MCF 10A (cell line): ENCODE data around the gene DCTN4. TPM values are rescaled to one million over a fixed set of nuclear protein-coding genes. Genes with fewer than 3 reads are reported as not detected.

ENCODE experiments used
- BruUV-seq: library from RNA; stranded (reverse); fragments of 400-500 nt; replicated peaks from 2 replicates; lab custom pipeline; 2021; lab: Mats Ljungman, UMichigan
- CTCF ChIA-PET: fragments of 300-600 bp; sonication (Branson Sonifier 250); formaldehyde crosslinking; extraction: SDS; loops from one replicate; lab custom pipeline; 2021; ENCODE audit warnings: antibody characterized with exemption, inconsistent platforms; lab: Yijun Ruan, JAX
- POLR2A ChIA-PET: fragments of 300-600, 350-650 bp; sonication (Branson Sonifier 250); formaldehyde crosslinking; extraction: SDS; loops from one replicate; lab custom pipeline; 2020; ENCODE audit warnings: antibody characterized with exemption, inconsistent platforms; lab: Yijun Ruan, JAX
- DNase-seq: peaks from one replicate; pipeline ENCODE4 v3.0.0-alpha.2; 2018; ENCODE audit not compliant: unreplicated experiment
- H3K27ac Mint-ChIP-seq: one replicate; pipeline ENCODE4 v1.8.0; 2022; ENCODE audit warnings: mild to moderate bottlenecking, low read depth, mixed read lengths; ENCODE audit not compliant: unreplicated experiment
- H3K27me3 Mint-ChIP-seq: one replicate; pipeline ENCODE4 v1.8.0; 2022; ENCODE audit warnings: mixed read lengths; ENCODE audit not compliant: insufficient read depth, unreplicated experiment
- H3K36me3 Mint-ChIP-seq: one replicate; pipeline ENCODE4 v1.8.0; 2022; ENCODE audit warnings: mild to moderate bottlenecking, moderate library complexity, mixed read lengths; ENCODE audit not compliant: insufficient read depth, unreplicated experiment
- H3K4me1 Mint-ChIP-seq: one replicate; pipeline ENCODE4 v1.8.0; 2022; ENCODE audit warnings: mixed read lengths; ENCODE audit not compliant: insufficient read depth, unreplicated experiment
- H3K4me3 Mint-ChIP-seq: one replicate; pipeline ENCODE4 v1.8.0; 2022; ENCODE audit warnings: mild to moderate bottlenecking, moderate library complexity, mixed read lengths; ENCODE audit not compliant: unreplicated experiment
- H3K9me3 Mint-ChIP-seq: one replicate; pipeline ENCODE4 v1.8.0; 2022; ENCODE audit warnings: mixed read lengths; ENCODE audit not compliant: unreplicated experiment
- intact Hi-C: fragments of 100-400 bp; cut with micrococcal nuclease; formaldehyde crosslinking; loops from 2 replicates; pipeline ENCODE4 v1.14.1; 2022
- total RNA-seq: library from RNA; stranded (reverse); gene quantifications from 2 replicates; pipeline ENCODE4 v1.2.3, GENCODE V29; 2022
- TF ChIP-seq, protein P1 (sequence below): fragments of 200-600 bp; IDR thresholded peaks from one replicate; pipeline ENCODE4 v1.8.0; 2022; ENCODE audit warnings: antibody characterized with exemption, mild to moderate bottlenecking; ENCODE audit not compliant: unreplicated experiment

Gene DCTN4
- total RNA-seq, 1 experiment from 2014 or later = 143 TPM

- Mint-ChIP-seq H3K27me3 (no peaks in the 10 kb centered on the region), H3K27ac (peak overlapping the region; percentile 91), H3K4me1 (peaks cover 56% of the 10 kb centered on the region), H3K9me3 (peaks cover 7% of the 10 kb centered on the region), H3K36me3 (peaks cover 7% of the 10 kb centered on the region), H3K4me3 (peak overlapping the region; percentile 99)
- intact Hi-C loops = no loop called here
- no TSS peak for BruUV-seq
- ChIA-PET POLR2A (interaction anchor here (0.6 to 18.5 kb wide), 10 partner anchors 8 to 297 kb away, joined by 3 to 541 read pairs (median 4); partner anchors contain the start of genes DCTN4 and RBM22), CTCF (interaction anchor here (0.6 to 14.2 kb wide), 17 partner anchors 8 to 633 kb away, joined by 3 to 348 read pairs (median 4); partner anchors contain the start of genes DCTN4, IRGM and RBM22)
- TF ChIP-seq, protein P1, sequence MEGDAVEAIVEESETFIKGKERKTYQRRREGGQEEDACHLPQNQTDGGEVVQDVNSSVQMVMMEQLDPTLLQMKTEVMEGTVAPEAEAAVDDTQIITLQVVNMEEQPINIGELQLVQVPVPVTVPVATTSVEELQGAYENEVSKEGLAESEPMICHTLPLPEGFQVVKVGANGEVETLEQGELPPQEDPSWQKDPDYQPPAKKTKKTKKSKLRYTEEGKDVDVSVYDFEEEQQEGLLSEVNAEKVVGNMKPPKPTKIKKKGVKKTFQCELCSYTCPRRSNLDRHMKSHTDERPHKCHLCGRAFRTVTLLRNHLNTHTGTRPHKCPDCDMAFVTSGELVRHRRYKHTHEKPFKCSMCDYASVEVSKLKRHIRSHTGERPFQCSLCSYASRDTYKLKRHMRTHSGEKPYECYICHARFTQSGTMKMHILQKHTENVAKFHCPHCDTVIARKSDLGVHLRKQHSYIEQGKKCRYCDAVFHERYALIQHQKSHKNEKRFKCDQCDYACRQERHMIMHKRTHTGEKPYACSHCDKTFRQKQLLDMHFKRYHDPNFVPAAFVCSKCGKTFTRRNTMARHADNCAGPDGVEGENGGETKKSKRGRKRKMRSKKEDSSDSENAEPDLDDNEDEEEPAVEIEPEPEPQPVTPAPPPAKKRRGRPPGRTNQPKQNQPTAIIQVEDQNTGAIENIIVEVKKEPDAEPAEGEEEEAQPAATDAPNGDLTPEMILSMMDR = no peak
- DNase-seq = no peak
These were observed 23.1 kb upstream of the DCTN4 start for GRCh38 chr5:150781706-150782614.

GRCh38 chr5:150780816-150781221 lies 22.0 kb upstream of the DCTN4 start:
- intact Hi-C loops = loop anchor here (1.0 kb wide), 1 partner anchor 23 kb away; no protein-coding TSS in a partner anchor
- H3K36me3 Mint-ChIP-seq = peaks cover 3% of the 10 kb centered on the region

GRCh38 chr5:150780187-150780692 lies 21.4 kb upstream of the DCTN4 start:
- Mint-ChIP-seq H3K4me1 (peaks cover 50% of the 10 kb centered on the region), H3K9me3 (no peaks in the 10 kb centered on the region), H3K36me3 (no peaks in the 10 kb centered on the region), H3K27ac (peak overlapping the region; percentile 91), H3K27me3 (no peaks in the 10 kb centered on the region), H3K4me3 (peak overlapping the region; percentile 99)
- CTCF ChIA-PET = interaction anchor here (0.7 to 14.2 kb wide), 20 partner anchors 9 to 335 kb away, joined by 3 to 348 read pairs (median 16); partner anchors contain the start of genes DCTN4, IRGM and RBM22
- POLR2A ChIA-PET = interaction anchor here (0.6 to 18.5 kb wide), 12 partner anchors 8 to 443 kb away, joined by 3 to 541 read pairs (median 7); partner anchors contain the start of genes CCDC69, DCTN4, RBM22 and SYNPO
- TF ChIP-seq, protein P1 = no peak
- no TSS peak for BruUV-seq
- DNase-seq = peak; percentile 56
- intact Hi-C loops = loop anchor here (1.0 kb wide), 1 partner anchor 22 kb away; no protein-coding TSS in a partner anchor

More at GRCh38 chr5:150780816-150781221, 22.0 kb upstream of the DCTN4 start:
- peak; percentile 75 for DNase-seq
- CTCF ChIA-PET = interaction anchor here (0.6 to 14.2 kb wide), 15 partner anchors 9 to 345 kb away, joined by 3 to 348 read pairs (median 7); partner anchors contain the start of genes DCTN4, IRGM and RBM22
- BruUV-seq = no TSS peak
- H3K27ac Mint-ChIP-seq = peak overlapping the region; percentile 91
- H3K4me3 Mint-ChIP-seq = peak overlapping the region; percentile 99
- TF ChIP-seq, protein P1 = no peak
- H3K27me3 Mint-ChIP-seq = no peaks in the 10 kb centered on the region
- peaks cover 51% of the 10 kb centered on the region for H3K4me1 Mint-ChIP-seq
- POLR2A ChIA-PET = interaction anchor here (1.0 to 18.5 kb wide), 7 partner anchors 8 to 80 kb away, joined by 3 to 541 read pairs (median 4); partner anchors contain the start of genes DCTN4 and RBM22
- peaks cover 3% of the 10 kb centered on the region for H3K9me3 Mint-ChIP-seq
